Measurements from ENCODE around the gene THSD7B.

- TF ChIP-seq MTA1 (IDR thresholded peaks at IDR 0.05; ENCODE audit: borderline replicate concordance) = no peak
- no peak for TF ChIP-seq CTCF (IDR thresholded peaks at IDR 0.05 in 2 of 3, conservative IDR thresholded peaks at IDR 0.05 in 1 of 3; ENCODE audit: insufficient read depth in 2 of 3, low read depth in 1 of 3, low read length in 3 of 3)
- TF ChIP-seq FOXJ3 (CRISPR knock-in tag; IDR thresholded peaks at IDR 0.05) = no peak
- TF ChIP-seq EGR1 (conservative IDR thresholded peaks at IDR 0.05) = no peak
- TF ChIP-seq SP1 (CRISPR knock-in tag; IDR thresholded peaks at IDR 0.05) = no peak
- TF ChIP-seq PHB2 (IDR thresholded peaks at IDR 0.05; ENCODE audit: low read depth) = no peak
- TF ChIP-seq HEY1 (CRISPR knock-in tag; IDR thresholded peaks at IDR 0.05; ENCODE audit: borderline replicate concordance) = no peak
- no peak for TF ChIP-seq NRF1 (conservative IDR thresholded peaks at IDR 0.05 in 1 of 2, IDR thresholded peaks at IDR 0.05 in 1 of 2)
- no peak for TF ChIP-seq GTF3C2 (IDR thresholded peaks at IDR 0.05; ENCODE audit: borderline replicate concordance, extremely low read depth, insufficient read length)
- TF ChIP-seq EP300 (IDR thresholded peaks at IDR 0.05; ENCODE audit: low read length) = no peak
Measured at GRCh38 chr2:137183206-137183898, 418.0 kb downstream of the THSD7B start.

Measured in K562 (cell line).